Renal cortical epithelial cell (primary cell): ENCODE data around the gene ERBB2. TPM values are rescaled to one million over a fixed set of nuclear protein-coding genes. Genes with fewer than 3 reads are reported as not detected.
A peak's percentile ranks its signal among the peaks of the same experiment; 100 is the strongest.
"Not testable (repeated sequence)": the region's sequence is repeated elsewhere in the genome, so short reads cannot be mapped to it uniquely, and the experiment has no call there.

Experiments
- DNase-seq: peaks from one replicate; pipeline ENCODE4 v3.0.0-alpha.2; 2011; ENCODE audit warnings: low read depth
- total RNA-seq: library from RNA; depleted of rRNA; stranded (reverse); fragments of >200 nt; gene quantifications from 2 replicates; pipeline ENCODE4 v1.2.3, GENCODE V29; 2014

Gene ERBB2
- total RNA-seq, 1 donor from 2014 or later = 121 TPM

DNA sequence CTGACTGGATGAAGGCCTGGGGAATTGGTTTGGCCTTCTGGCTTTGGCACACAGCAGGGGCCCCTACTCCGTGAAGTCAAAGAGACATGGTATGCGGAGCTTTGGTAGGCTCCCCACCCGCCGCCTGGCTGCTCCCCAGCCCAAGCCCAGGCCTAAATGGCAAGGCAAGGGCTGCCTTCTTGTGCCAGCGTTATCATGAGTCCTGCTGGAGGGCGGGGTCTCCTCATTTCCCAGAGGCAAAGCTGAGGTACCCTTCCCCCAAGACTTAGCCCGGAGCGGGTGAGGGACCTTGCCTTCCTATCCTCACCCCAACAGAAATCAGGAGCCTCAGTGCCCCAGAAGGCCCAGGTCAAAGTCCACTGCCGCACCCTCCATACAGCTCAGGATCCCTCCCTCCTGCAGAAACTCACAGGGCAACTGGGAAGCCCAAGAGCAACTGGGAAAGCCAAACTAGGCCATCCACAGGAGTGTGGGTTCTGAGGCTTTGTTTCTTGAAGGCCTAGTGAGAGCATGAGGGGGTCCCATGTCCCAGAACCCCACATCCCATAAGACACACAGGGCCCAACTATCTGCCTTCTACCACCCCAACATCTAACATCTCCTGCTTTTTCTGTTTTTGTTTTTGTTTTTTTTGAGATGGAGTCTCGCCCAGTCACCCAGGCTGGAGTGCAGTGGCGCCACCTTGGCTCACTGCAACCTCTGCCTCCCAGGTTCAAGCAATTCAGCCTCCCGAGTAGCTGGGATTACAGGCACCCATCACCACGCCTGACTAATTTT, 21.3 kb upstream of the ERBB2 start:
- no peak for DNase-seq

DNA sequence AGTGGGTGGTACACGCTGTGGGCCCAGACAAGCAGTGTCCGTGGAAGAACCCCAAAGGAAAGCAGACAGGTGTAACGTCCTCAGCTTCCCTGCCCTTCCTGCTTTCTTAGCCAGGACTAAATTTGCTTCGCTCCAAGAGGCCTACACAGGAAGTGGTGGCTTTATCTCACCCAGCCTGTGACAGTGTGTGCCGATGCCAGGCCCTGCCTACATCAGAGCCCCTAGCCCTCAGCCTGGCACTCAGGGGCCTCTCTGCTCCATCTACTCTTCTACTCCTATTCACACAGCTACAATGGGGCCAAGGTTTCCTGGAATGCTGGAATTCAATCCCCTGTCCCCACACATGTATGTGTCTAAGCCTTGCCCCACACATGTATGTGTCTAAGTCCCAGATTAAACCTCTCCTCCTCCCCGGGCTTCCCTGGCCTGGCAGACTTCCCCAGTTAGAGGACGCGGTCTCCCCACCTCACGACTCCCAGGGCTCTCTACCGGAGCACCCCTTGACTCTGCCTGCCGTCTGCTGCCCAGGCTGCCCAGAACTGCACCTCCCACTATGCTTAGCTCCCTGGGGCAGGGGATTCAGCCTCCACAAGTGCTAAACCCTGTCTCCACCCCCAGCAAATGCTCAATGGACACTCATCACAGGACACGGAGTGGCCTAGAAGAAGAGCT, 20.2 kb upstream of the ERBB2 start:
- DNase-seq = no peak

DNA sequence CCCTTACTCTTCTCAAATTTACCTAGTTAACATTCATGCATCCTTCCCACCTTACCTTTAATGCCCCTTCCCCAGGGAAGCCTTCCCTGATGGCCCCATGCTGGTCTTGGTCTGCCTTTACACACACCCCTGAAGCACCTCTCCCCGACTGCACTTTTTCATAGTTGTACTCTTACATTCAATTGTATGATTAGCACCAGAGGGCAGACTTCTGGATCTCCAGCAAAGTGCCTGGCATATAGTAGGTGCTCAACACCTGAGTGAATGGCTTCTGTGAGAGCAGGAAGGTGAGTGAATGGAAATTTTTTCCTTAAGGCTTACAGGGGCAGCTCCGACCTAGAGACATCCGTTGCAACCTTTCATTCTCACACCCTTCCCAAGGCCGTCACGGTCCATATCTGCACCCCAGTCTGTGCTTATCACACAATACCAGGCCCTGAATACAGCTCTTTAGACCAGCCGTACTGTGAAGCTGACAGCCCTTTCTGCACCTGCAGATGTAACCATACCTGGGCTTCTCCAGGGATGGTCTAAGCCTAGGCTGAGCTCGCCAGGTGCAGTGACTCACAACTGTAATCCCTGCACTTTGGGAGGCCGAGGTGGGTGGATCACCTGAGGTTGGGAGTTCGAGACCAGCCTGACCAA, 16.4 kb upstream of the ERBB2 start:
- no peak for DNase-seq

DNA sequence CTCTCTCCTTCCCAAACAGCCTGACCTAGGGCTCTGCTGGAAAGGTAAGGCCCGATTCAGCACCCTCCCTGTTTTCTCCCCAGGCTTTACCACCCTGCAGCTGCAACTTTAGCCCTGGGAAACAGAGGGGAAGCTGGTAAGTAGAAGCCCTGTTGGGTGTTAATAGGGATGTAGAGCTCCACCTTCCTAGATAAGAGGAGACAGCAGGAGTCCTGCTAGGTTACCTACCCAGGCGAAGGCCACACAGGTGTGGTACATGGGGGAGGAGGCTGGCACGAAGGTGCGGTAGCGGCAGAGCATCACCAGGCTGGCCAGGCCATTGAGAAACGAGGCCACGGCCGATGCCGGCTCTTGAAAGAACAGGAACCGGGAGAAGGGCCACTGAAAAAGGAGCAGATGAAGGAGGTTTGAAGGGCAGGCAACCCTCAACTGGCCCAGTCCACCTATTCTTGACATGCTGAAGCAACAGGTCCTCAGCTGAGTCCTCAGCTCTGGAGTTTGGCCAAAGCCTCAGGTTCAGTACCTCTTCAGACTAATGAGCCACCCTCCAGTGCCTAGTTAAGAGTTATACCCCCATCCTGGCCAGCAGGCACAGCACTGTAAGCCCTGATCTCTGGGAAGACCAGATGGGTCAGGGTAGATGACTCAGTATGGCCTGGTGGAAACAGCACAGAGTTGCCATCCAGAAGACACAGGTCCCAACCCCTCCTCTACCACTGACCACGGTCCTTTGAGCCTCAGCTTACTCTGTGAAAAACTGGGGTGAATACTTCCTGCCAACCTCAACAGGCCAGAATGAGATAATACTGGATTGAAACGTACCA, 15.3 kb upstream of the ERBB2 start:
- no peak for DNase-seq

DNA sequence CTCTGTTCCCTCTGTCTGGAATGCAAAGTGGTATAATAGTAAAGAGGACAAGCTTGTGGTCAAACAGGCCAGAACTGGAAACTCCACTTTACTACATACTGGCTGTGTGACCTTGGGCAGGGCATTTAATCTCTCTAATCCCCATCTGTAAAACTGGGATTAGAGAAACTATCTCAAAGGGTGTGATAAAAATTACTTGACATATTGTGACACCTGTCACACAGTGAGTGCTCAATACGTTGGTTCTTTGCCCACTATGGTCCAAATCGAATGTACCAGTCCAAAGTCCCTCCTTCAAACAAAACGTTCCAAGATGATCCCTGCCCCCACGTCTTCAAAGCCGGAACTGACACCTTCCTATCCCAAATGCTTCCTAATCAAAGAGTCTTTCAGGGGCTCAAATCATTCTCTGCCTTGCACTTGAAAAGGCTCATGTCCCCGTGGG, 12.7 kb upstream of the ERBB2 start:
- DNase-seq = no peak

DNA sequence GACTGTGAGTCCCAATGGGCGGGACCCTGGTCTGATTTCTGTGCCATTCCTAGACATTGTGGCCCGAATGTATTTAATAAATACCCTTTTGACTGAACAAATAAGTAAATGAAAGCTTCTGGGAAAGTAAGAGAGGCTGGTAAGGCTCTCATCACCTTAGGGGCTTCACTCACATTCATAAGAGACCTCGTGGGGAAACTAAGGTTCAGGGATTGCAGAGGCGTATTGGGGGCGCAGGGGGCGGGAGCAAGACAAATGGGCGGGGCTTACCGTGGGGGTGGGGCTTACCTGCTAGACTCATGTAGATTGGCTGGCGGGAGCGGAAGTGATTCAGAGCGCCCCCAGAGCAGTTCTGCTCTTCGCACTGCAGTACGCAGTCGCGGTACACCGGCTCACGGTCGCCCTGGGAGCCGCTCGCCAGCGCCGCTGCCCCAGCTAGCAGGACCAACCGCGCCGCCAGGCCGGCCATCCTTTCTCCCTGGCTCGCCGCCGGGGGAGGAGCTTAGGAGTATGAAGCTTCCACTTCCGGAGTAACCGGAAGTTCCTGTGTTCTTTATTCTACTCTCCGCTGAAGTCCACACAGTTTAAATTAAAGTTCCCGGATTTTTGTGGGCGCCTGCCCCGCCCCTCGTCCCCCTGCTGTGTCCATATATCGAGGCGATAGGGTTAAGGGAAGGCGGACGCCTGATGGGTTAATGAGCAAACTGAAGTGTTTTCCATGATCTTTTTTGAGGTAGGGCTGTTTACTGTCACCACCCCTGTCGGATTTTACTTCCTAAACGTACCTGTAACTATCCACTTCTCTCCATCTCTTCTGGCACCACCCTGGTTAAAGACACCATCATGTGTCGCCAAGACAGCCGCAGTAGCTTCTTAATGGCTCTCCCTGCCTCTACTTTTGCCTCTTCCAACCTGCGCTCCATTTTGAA, 12.1 kb upstream of the ERBB2 start, which contains the start of gene PGAP3:
PGAP3 (minus strand) TSS at position 512 of the 929 bp plus-strand sequence; CDS start at position 469, 43 bp downstream.
- DNase-seq = peak; percentile 83

DNA sequence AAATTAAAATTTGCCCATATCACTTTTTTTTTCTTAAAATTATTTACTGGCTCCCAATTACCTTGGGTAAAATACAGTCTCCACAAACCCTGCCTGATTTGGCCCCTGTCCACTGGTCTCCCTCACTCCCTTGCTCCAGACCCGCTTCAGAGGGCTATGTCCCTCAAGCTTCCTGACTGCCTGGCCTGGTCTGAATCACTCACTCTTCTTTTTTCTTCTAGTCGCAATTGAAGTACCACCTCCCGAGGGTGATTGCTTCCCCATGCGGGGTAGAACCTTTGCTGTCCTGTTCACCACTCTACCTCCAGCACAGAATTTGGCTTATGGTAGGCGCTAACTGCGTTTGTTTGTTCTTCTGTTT, 11.4 kb upstream of the ERBB2 start:
- DNase-seq = no peak

DNA sequence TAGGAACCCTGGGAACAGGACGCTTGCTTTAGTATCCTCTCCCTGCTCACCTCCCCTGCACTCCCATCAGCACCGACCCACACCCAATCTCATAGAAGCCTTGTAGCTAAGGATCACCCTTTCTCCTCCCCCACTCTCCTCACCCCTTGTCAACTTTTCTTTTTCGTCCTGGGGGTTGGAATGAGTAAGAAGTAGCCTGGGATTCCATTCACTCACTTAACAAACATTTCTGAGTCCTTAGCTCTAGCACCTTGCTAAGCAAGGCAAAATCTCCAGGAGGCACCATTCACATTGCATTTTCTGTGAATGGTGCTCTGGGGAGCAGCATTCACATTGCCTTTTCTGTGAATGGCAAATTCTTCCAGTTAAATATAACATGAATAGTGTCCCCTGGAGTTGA, 10.9 kb upstream of the ERBB2 start:
- peak; percentile 36 for DNase-seq

DNA sequence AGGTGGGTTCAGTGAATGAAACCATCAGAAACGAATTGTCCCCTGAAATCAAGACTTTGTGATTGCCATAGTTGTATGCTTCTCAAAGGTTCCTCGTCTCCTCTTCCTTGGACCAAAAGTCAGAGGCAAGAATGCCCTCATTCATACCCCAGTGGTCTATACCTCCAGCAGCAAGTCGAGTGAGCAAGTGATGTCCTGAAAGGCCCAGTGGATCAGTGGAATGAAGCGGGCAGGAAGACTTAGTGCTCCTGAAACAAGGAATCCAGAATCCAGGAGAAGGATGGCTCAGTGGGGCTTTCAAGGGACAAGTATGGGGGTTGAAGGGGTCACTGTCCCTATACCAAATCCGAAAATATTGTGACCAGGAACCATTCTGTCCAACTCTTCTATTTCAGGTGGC, 5.3 kb upstream of the ERBB2 start:
- DNase-seq = no peak

DNA sequence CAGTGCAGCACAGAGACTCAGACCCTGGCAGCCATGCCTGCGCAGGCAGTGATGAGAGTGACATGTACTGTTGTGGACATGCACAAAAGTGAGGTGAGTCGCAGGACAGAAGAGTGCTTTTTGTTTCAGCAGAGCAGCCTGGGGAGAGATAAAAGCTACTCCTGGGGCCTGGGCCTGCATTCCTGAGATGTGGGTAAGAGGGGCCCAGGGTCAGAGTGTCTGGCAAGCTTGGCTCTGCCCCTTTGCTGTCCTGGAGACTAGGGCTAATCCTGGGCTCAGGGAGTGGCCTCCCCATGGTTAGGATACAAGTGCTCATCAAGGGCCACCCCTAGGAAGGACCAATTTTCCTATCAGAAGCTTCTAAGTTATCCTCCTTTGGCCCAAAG, 4.8 kb upstream of the ERBB2 start:
- no peak for DNase-seq

DNA sequence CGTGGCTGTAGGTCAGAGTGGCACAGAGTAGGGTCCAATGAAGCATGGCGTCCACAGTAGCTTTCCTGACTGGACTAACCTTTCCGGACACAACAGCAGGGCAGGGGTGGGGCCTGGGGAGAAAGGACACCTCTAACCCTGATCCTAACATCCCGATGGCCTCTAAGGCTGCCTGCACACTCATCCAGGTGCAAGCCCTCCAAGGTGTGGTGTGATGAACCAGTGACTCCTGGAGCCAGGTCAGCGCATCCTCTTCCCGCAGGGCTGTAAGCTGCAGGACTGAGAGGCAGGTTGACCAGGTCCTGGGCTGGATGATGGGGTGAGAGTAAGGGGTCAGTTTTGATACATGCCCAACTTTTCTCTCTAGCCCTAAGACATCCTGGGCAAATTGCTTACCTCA, 3.1 kb upstream of the ERBB2 start:
- no peak for DNase-seq

DNA sequence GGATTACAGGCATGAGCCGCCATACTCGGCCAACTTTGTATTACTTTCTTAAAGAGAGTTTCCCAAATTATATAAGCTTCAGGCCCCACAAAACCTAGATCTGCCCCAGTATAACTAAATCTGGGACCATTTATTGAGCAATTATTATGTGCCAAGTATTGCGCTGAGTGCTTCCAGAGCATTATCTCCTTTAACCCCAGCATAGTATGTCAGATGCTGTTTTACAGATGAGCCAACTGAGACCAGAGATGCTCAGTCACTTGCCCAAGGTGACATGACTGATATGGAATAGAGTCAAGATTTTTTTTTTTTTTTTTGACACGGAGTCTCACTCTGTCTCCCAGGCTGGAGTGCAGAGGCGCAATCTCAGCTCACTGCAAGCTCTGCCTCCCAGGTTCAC, 1.9 kb upstream of the ERBB2 start:
- no peak for DNase-seq

DNA sequence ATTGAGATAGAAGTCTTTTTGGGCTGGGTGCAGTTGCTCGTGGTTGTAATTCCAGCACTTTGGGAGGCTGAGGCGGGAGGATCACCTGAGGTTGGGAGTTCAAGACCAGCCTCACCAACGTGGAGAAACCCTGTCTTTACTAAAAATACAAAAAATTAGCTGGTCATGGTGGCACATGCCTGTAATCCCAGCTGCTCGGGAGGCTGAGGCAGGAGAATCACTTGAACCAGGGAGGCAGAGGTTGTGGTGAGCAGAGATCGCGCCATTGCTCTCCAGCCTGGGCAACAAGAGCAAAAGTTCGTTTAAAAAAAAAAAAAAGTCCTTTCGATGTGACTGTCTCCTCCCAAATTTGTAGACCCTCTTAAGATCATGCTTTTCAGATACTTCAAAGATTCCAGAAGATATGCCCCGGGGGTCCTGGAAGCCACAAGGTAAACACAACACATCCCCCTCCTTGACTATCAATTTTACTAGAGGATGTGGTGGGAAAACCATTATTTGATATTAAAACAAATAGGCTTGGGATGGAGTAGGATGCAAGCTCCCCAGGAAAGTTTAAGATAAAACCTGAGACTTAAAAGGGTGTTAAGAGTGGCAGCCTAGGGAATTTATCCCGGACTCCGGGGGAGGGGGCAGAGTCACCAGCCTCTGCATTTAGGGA, 577 bp upstream of the ERBB2 start:
- not testable (repeated sequence) for DNase-seq

DNA sequence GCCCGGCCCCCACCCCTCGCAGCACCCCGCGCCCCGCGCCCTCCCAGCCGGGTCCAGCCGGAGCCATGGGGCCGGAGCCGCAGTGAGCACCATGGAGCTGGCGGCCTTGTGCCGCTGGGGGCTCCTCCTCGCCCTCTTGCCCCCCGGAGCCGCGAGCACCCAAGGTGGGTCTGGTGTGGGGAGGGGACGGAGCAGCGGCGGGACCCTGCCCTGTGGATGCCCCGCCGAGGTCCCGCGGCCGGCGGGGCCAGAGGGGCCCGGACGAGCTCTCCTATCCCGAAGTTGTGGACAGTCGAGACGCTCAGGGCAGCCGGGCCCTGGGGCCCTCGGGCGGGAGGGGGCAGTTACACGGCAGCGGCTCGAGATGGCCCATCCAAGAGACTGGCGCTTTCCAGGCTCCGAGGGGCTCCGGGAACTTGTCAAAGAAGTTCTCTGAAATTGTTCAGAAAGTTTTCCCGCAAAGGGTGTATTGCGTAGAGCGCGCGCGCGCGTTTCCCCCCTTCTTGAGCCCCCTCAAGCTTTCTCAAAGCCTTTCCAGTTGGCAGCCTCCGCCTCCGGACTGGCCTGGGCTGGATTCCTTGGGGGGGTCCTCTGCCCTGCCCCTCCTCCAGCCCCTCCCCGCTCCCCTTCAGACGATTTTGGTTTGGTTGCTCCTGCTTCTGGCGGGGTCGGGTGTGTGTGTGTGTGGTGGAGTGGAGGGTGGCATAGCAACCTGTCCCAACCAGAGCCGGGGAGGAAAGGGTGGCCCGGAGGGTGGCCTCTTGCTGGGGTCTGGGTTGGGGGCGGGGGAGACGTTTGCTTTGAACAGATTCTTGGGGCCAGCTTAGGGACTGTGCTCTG, 504 bp downstream of the ERBB2 start:
- no peak for DNase-seq

DNA sequence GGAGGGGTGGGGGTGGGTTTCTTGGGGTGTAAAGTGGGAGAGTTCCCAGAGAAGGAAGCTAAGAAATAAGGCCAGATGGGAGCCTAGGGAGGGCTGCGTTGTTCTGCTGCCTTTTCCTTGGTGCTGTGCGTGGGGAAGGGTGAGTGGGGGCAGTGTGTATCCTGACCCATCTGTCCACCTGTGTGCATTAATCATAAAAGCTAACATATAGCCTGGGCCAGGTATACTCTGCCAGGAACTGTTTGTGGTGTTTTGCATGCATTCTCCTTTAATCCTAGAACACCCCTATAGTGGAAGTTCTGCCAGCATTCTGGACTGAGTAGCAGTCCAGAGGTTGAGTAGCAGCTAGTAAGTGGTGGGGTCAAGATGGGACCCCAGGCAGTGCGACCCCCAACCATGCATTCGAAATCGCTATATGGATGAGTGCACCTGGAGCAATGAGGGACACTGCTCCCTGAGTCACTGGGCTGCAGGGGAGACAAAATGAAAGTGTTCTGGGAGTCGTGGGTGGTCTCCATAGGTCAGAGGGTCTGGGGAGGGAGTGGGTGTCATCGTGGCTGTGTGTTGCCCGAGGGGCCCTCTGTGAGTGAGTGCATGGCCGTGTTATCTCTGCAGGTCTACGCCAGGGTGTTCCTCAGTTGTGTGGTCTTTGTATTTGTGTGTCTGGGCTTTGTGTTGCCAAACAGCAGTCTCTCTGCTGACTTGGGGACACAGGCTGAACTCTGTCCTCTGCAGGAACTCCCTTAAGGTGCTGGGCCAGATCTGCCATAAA, 1.3 kb downstream of the ERBB2 start:
- no peak for DNase-seq

DNA sequence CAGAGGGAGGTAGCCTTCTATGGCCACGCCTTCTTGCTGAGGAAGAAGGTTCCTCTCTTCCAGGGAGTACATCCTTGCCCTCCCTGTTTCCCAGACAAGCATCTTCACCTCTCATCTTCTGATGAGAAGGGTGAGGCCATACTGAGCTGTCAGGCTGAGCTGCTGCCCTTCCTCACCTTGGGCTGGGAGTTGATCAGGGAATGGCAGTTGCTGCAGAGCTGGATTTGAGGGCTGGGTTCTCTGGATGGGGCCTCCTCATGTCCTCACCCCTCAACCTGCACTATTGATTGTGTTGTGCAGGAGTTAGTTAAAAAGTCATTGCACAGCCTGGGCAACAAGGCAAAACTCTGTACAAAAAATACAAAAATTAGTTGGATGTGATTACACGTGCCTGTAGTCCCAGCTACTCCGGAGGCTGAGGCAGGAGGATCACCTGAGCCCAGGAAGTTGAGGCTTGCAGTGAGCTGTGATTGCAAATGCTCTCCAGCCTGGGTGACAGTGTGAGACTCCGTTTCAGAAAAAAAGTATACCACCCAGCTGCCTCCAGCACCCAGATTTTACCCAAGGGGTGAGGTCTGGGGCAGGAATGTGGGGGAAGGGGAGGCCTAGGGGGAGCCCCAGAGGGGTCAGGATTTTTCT, 2.0 kb downstream of the ERBB2 start:
- no peak for DNase-seq

DNA sequence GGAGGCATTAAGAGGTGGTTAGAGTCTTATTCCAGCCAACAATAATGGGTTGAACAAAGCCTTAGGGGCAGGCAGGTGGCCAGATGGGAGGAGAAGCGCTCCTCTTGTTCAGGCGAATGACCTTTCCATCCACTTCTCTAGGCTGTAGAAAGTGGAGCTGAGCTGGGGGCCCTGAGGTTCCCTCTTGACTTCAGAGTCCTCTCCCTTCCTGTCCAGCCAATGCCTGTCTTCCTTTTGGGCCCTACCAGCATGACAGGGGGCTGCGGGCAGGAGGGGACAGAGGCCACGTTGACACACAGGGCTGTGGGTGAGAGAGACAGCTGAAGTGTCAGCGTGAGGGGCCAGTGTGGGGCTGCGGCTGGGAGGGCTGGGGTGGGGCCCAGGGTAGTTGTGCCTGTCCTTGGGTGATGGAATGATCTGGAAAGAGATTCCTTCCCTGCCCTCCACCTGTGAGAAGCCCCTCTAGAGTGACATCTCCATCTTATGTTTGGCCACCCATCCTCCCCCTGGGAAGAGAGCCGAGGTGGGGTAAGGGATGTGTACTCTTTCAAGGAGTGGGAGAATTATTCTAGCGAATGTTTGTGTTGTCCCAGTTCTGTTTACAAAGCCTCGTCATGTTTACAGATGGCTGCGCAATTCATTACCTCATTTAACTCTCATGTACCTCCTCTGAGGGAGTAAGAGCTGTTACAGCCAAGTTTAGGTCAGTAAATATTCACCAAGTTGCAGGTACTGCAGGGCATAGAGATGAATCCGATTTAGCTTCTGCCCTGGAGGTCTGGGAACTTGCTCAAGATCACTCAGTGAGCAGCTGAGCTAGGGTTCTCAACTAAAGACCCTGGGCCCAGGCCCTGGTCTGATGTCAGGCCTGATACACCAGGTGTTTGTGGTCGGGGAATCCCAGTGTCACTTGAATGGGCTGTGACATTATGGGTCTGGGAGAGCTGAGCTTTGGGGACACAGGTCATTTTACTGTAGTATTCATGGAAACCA, 3.3 kb downstream of the ERBB2 start:
- peak; percentile 50 for DNase-seq
